ENCODE measurements around the gene CRP. TPM values are rescaled to one million over a fixed set of nuclear protein-coding genes. Genes with fewer than 3 reads are reported as not detected.
"Not testable (repeated sequence)": the region's sequence is repeated elsewhere in the genome, so short reads cannot be mapped to it uniquely, and the experiment has no call there.

CRP gene
- total and polyA plus RNA-seq, 2 experiments from 2014 or later, result not detected

- Histone ChIP-seq H3K4me1 (ENCODE audit: insufficient read depth) (no peaks in the 10 kb centered on the region), H3K36me3 (replicated peaks; ENCODE audit: insufficient read depth, low read depth) (no peaks in the 10 kb centered on the region), H3K79me2 (no peaks in the 10 kb centered on the region), H3K27ac (no peak overlapping the region), H2AFZ (no peak overlapping the region), H3K4me3 (no peak overlapping the region), H3K9me2 (replicated peaks; ENCODE audit: insufficient read depth) (no peaks in the 10 kb centered on the region), H3K9me3 (ENCODE audit: low read depth) (no peaks in the 10 kb centered on the region), H3K27me3 (no peaks in the 10 kb centered on the region), H3K4me2 (no peak overlapping the region), H4K20me1 (ENCODE audit: insufficient read depth, poor library complexity, severe bottlenecking) (no peaks in the 10 kb centered on the region)
- no peak for TF ChIP-seq EZH2 (IDR thresholded peaks at IDR 0.05; ENCODE audit: borderline replicate concordance)
- no peak for TF ChIP-seq EZH2phosphoT487 (IDR thresholded peaks at IDR 0.05; ENCODE audit: low read depth, severe bottlenecking, unreplicated experiment)
- TF ChIP-seq CTCF (IDR thresholded peaks at IDR 0.05; ENCODE audit: poor library complexity), result no peak
- 13% methylated on average over 1 of the region's 1 CpG for WGBS (ENCODE audit: low lambda C conversion rate, missing lambda C conversion rate)
- DNase-seq (ENCODE audit: low spot score), result no peak
Observed at GRCh38 chr1:159675046-159675445, 39.3 kb downstream of the CRP start.

- H3K4me1 ChIP-seq (ENCODE audit: insufficient read depth); H3K9me3 ChIP-seq (ENCODE audit: low read depth); H3K36me3 ChIP-seq (replicated peaks; ENCODE audit: insufficient read depth, low read depth); H3K4me3 ChIP-seq; H3K27ac ChIP-seq; H3K9me2 ChIP-seq (replicated peaks; ENCODE audit: insufficient read depth); H3K79me2 ChIP-seq; H3K4me2 ChIP-seq; H4K20me1 ChIP-seq (ENCODE audit: insufficient read depth, poor library complexity, severe bottlenecking); DNase-seq (ENCODE audit: low spot score); H3K27me3 ChIP-seq; H2AFZ ChIP-seq: not testable (repeated sequence)
- WGBS (ENCODE audit: low lambda C conversion rate, missing lambda C conversion rate), result 50% methylated on average over 1 of the region's 1 CpG
Observed at GRCh38 chr1:159672390-159672789, 42.0 kb downstream of the CRP start.

DNA sequence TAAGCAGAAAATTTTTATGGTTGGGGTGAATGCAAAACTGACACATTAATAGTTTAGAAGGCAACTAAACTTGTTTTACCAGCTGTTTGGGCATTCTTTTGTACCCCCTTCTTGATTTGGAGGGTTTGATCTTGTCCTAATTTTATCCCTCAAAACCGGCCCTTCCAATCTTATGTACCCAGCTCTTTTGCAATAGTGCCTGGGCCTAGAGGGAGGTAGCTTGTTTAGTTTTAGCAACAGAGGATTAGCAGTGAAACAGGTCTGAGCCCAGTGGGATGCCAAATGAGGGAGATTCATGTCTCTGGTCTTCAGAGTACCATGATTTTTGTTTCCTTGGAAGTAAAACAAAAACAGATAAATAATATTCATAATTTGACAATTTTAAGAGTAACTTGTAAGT, 45.1 kb downstream of the CRP start:
- H4K20me1 ChIP-seq (ENCODE audit: insufficient read depth, poor library complexity, severe bottlenecking), result no peaks in the 10 kb centered on the region
- H3K9me2 ChIP-seq (replicated peaks; ENCODE audit: insufficient read depth), result no peaks in the 10 kb centered on the region
- H3K79me2 ChIP-seq, result no peaks in the 10 kb centered on the region
- H2AFZ ChIP-seq, result no peak overlapping the region
- no peaks in the 10 kb centered on the region for H3K27me3 ChIP-seq
- H3K4me3 ChIP-seq, result no peak overlapping the region
- 88% methylated on average over 1 of the region's 1 CpG for WGBS (ENCODE audit: low lambda C conversion rate, missing lambda C conversion rate)
- H3K27ac ChIP-seq, result no peak overlapping the region
- H3K4me1 ChIP-seq (ENCODE audit: insufficient read depth), result no peaks in the 10 kb centered on the region
- no peak overlapping the region for H3K4me2 ChIP-seq
- DNase-seq (ENCODE audit: low spot score), result no peak
- H3K36me3 ChIP-seq (replicated peaks; ENCODE audit: insufficient read depth, low read depth), result no peaks in the 10 kb centered on the region
- H3K9me3 ChIP-seq (ENCODE audit: low read depth), result no peaks in the 10 kb centered on the region
- TF ChIP-seq EZH2phosphoT487 (IDR thresholded peaks at IDR 0.05; ENCODE audit: low read depth, severe bottlenecking, unreplicated experiment) (no peak), EZH2 (IDR thresholded peaks at IDR 0.05; ENCODE audit: borderline replicate concordance) (no peak), CTCF (IDR thresholded peaks at IDR 0.05; ENCODE audit: poor library complexity) (no peak)

GRCh38 chr1:159668739-159669138, 45.6 kb downstream of the CRP start:
- H3K9me3 ChIP-seq (ENCODE audit: low read depth), result no peaks in the 10 kb centered on the region
- H3K27me3 ChIP-seq, result no peaks in the 10 kb centered on the region
- H3K9me2 ChIP-seq (replicated peaks; ENCODE audit: insufficient read depth), result no peaks in the 10 kb centered on the region
- no peak overlapping the region for H2AFZ ChIP-seq
- H3K36me3 ChIP-seq (replicated peaks; ENCODE audit: insufficient read depth, low read depth), result no peaks in the 10 kb centered on the region
- DNase-seq (ENCODE audit: low spot score), result no peak
- no peak overlapping the region for H3K4me2 ChIP-seq
- no peaks in the 10 kb centered on the region for H3K4me1 ChIP-seq (ENCODE audit: insufficient read depth)
- H3K4me3 ChIP-seq, result no peak overlapping the region
- H3K27ac ChIP-seq, result no peak overlapping the region
- no peaks in the 10 kb centered on the region for H4K20me1 ChIP-seq (ENCODE audit: insufficient read depth, poor library complexity, severe bottlenecking)
- no peak for TF ChIP-seq EZH2phosphoT487 (IDR thresholded peaks at IDR 0.05; ENCODE audit: low read depth, severe bottlenecking, unreplicated experiment)
- no peak for TF ChIP-seq EZH2 (IDR thresholded peaks at IDR 0.05; ENCODE audit: borderline replicate concordance)
- TF ChIP-seq CTCF (IDR thresholded peaks at IDR 0.05; ENCODE audit: poor library complexity), result no peak
- 57% methylated on average over 3 of the region's 3 CpGs for WGBS (ENCODE audit: low lambda C conversion rate, missing lambda C conversion rate)
- no peaks in the 10 kb centered on the region for H3K79me2 ChIP-seq

Data from hepatocyte (in vitro differentiated cells).